ENCODE data around the gene VSTM4.

VSTM4 gene

GRCh38 chr10:49107887-49108267 lies 7.4 kb downstream of the VSTM4 start:
- DNase-seq (ENCODE audit: low read depth in 2 of 2), result no peak
- H3K4me3 ChIP-seq (replicated peaks in 1 of 2; ENCODE audit: low read depth in 2 of 2, low read length in 2 of 2), result no peak overlapping the region
- TF ChIP-seq, protein P1, sequence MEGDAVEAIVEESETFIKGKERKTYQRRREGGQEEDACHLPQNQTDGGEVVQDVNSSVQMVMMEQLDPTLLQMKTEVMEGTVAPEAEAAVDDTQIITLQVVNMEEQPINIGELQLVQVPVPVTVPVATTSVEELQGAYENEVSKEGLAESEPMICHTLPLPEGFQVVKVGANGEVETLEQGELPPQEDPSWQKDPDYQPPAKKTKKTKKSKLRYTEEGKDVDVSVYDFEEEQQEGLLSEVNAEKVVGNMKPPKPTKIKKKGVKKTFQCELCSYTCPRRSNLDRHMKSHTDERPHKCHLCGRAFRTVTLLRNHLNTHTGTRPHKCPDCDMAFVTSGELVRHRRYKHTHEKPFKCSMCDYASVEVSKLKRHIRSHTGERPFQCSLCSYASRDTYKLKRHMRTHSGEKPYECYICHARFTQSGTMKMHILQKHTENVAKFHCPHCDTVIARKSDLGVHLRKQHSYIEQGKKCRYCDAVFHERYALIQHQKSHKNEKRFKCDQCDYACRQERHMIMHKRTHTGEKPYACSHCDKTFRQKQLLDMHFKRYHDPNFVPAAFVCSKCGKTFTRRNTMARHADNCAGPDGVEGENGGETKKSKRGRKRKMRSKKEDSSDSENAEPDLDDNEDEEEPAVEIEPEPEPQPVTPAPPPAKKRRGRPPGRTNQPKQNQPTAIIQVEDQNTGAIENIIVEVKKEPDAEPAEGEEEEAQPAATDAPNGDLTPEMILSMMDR (IDR thresholded peaks at IDR 0.05; ENCODE audit: low read depth, low read length), result no peak

- no peak overlapping the region for H3K4me3 ChIP-seq (replicated peaks in 1 of 2; ENCODE audit: low read depth in 2 of 2, low read length in 2 of 2)
- TF ChIP-seq, protein P1 (IDR thresholded peaks at IDR 0.05; ENCODE audit: low read depth, low read length), result no peak
- DNase-seq (ENCODE audit: low read depth in 2 of 2), result no peak
Measured at GRCh38 chr10:49107111-49107886, 8.0 kb downstream of the VSTM4 start.

DNA sequence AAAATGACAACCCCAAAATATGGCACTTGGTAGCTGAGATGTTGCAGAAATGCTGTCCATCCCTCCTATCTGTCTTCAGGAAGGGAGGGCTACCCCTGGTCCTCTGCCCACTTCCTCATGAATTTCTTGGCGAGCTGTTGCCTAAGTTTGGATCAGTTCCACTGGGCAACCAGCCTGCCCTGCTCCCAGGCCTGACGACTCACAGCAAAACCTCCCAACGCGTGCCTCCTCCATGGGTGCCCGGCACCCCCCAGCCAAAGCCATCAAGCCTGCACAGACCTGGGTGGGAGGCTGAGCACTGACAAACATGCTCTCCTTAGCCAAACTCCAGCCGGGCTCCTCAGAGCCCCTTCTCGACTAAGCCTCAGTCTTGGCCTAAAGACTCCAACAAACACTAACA lies 8.9 kb downstream of the VSTM4 start:
- DNase-seq (ENCODE audit: low read depth in 2 of 2), result peak in 1 of 2 donors; percentile 61
- TF ChIP-seq, protein P1 (IDR thresholded peaks at IDR 0.05; ENCODE audit: low read depth, low read length), result no peak
- H3K4me3 ChIP-seq (replicated peaks in 1 of 2; ENCODE audit: low read depth in 2 of 2, low read length in 2 of 2), result no peak overlapping the region

- TF ChIP-seq, protein P1 (IDR thresholded peaks at IDR 0.05; ENCODE audit: low read depth, low read length), result no peak
- H3K4me3 ChIP-seq (replicated peaks in 1 of 2; ENCODE audit: low read depth in 2 of 2, low read length in 2 of 2), result no peak overlapping the region
- no peak for DNase-seq (ENCODE audit: low read depth in 2 of 2)
Measured at GRCh38 chr10:49105076-49105475, 10.2 kb downstream of the VSTM4 start.

- TF ChIP-seq, protein P1 (IDR thresholded peaks at IDR 0.05; ENCODE audit: low read depth, low read length), result no peak
- no peak overlapping the region for H3K4me3 ChIP-seq (replicated peaks in 1 of 2; ENCODE audit: low read depth in 2 of 2, low read length in 2 of 2)
- no peak for DNase-seq (ENCODE audit: low read depth in 2 of 2)
Measured at GRCh38 chr10:49104323-49104722, 11.0 kb downstream of the VSTM4 start.

DNA sequence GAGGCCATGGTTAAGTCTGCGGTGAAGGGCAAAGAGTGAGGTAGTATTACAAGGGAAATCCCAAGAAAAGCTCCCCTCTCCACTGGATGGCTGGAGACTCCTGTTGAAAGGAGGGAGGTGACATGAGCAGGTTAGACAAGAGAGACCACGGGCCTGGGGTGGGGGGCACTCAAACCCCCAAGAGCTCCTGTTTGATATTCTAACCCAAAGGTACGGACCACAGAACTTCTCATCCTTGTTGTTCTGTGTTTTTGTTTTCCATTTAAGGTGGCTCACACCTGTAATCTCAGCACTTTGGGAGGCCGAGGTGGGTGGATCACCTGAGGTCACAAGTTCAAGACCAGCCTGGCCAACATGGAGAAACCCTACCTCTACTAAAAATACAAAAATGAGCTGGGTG lies 11.6 kb downstream of the VSTM4 start:
- TF ChIP-seq, protein P1 (IDR thresholded peaks at IDR 0.05; ENCODE audit: low read depth, low read length), result no peak
- DNase-seq (ENCODE audit: low read depth in 2 of 2), result no peak
- no peak overlapping the region for H3K4me3 ChIP-seq (replicated peaks in 1 of 2; ENCODE audit: low read depth in 2 of 2, low read length in 2 of 2)

- TF ChIP-seq, protein P1 (IDR thresholded peaks at IDR 0.05; ENCODE audit: low read depth, low read length), result no peak
- no peak for DNase-seq (ENCODE audit: low read depth in 2 of 2)
- H3K4me3 ChIP-seq (replicated peaks in 1 of 2; ENCODE audit: low read depth in 2 of 2, low read length in 2 of 2), result no peak overlapping the region
Measured at GRCh38 chr10:49099046-49099445, 16.3 kb downstream of the VSTM4 start.

All from cardiac fibroblast (primary cell).